COLO829 (cell line): Measurements from ENCODE around the gene ZNF766.
A peak's percentile ranks its signal among the peaks of the same experiment; 100 is the strongest.
"Not testable (repeated sequence)": the region's sequence is repeated elsewhere in the genome, so short reads cannot be mapped to it uniquely, and the experiment has no call there.

Experiments
- DNase-seq: peaks from one replicate; pipeline ENCODE4 v3.0.0; 2012; ENCODE audit warnings: low spot score

The ZNF766 gene

DNA sequence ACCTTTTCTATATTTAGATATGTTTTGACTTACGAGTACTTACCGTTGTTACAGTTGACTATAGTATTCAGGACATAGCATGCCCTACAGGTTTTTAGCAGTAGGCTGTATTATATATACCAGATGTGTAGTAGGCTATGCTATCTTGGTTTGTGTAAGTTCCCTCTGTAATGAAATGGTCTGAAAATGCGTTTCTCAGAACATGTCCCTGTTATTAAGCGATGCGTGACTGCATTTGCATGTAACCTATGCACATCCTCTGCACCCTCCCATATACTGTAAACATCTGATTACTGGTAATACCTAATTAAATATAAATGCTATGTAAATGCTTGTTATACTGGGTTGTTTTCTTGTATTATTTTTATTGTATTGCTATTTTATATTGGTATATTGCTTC is 6.6 kb downstream of the ZNF766 start:
- DNase-seq: no peak

DNA sequence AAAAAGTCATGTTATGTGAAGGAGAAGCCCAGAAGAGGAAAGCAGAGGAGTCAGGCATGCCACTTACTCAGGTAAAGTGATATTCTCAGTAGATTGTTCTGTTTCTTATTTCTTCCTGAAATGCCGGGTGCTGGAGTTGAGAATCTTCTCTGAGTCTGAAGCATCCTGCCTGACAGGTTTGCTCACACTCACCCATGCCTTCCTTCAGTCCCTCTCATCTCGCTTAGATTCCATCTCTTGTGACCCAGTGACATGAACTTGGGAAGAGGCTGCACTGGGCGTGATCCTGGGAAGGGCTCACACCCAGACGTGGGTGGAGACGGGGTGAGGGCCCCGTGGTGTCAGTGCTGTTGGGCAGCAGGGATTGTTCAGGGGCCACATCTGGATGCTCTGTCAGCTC is 8.1 kb downstream of the ZNF766 start:
- no peak for DNase-seq

DNA sequence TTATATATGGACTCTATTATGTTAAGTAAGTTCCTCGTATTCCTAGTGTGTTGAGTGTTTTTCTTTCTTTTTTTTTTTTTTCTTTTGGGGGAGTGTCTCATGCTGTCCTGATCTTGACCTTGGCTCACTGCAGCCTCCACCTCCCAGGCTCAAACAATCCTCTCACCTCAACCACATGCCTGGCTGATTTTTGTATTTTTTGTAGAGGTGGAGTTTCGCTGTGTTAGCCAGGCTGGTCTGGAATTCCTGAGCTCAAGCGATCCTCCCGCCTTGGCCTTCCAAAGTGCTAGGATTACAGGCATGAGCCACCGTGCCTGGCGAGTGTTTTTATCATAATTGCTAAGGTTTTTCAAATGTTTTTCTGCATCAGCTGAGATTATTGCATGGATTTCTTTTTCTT is 16.9 kb downstream of the ZNF766 start:
- DNase-seq: no peak

DNA sequence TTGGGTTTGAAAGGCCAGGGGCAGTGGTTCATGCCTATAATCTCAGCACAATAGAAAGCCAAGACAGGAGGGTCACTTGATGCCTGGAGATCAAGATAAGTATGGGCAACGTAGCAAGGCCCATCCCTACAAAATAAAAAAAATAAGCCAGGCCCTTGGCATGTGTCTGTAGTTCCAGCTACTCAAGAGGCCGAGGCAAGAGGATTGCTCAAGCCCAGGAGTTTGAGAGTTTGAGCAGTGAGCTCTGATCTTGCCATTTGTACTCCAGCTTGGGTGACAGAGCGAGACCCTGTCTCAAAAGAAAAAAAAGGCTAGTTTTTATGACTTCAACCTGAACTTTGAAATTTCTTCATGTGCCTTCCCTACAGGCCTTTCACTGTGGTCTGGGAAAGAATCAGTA is 22.4 kb downstream of the ZNF766 start:
- DNase-seq: no peak

DNA sequence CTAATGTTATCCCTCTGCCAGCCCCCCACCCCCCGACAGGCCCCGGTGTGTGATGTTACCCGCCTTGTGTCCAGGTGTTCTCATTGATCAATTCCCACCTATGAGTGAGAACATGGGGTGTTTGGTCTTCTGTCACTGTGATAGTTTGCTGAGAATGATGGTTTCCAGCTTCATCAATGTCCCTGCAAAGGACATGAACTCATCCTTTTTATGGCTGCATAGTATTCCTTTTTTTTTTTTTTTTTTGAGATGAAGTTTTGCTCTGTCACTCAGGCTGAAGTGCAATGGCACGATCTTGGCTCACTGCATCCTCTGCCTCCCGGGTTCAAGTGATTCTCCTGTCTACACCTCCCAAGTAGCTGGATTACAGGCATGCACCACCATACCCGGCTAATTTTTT is 23.6 kb downstream of the ZNF766 start:
- DNase-seq: not testable (repeated sequence)

DNA sequence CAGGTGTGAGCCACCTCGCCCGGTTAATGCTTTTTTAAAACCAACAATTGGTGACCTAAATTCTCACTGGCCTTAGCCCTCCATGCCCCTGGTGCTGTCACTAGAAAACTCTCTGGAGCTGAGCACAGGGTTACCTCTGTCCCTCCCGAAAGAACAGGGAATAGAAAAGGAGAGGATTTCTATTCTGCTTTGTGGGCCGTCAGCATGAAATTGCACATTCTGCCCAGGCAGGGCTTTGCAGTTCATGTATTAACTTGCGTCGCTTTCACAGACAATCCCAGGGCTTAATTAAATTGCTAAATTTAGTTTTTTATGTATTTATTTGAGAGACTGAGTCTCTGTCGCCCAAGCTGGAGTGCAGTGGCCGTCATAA is 27.0 kb downstream of the ZNF766 start:
- no peak for DNase-seq

DNA sequence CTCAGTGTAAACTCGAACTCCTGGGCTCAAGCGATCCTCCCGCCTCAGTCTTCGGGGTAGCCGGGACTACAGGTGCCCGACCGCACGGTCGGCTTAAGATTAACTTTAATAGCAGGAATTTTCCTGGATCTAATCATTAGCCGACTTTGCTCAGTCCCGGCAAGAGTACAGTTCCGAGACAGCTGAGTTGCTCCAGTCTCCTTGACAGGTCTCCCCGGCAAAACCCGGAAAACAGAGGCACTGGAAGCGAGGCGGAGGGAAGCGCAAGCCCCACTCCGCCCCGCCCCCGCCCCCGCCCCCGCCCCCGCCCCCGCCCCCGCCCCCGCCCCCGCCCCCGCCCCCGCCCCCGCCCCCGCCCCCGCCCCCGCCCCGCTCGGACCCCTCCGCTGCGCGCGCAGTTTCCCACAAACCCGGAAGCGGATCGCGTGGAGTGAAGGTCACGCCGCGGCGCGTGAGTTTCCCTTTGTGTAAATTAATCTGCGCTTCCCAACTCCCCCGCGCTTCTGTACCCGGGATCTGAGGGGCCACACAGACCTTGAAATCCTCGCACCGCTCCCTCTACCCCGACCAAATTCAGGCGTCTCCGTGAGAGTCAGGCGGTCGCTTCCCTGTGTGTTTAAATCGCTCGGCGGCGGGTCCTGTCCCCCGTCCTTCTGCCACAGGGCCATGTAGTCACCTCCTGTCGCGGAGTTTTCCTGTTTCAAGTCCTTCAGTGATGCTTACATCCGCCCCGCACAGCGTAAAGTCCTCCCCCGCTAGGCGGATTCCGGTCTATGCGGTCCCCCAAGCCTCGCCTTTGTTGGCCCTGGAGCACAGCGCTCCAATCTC is 27.6 kb downstream of the ZNF766 start, which contains the start of gene ZNF480:
Gene ZNF480, plus strand, starts transcription at position 397 of the 828 bp plus-strand sequence. CDS start 3,244 bp downstream, outside the sequence.
- peak; percentile 40 for DNase-seq

DNA sequence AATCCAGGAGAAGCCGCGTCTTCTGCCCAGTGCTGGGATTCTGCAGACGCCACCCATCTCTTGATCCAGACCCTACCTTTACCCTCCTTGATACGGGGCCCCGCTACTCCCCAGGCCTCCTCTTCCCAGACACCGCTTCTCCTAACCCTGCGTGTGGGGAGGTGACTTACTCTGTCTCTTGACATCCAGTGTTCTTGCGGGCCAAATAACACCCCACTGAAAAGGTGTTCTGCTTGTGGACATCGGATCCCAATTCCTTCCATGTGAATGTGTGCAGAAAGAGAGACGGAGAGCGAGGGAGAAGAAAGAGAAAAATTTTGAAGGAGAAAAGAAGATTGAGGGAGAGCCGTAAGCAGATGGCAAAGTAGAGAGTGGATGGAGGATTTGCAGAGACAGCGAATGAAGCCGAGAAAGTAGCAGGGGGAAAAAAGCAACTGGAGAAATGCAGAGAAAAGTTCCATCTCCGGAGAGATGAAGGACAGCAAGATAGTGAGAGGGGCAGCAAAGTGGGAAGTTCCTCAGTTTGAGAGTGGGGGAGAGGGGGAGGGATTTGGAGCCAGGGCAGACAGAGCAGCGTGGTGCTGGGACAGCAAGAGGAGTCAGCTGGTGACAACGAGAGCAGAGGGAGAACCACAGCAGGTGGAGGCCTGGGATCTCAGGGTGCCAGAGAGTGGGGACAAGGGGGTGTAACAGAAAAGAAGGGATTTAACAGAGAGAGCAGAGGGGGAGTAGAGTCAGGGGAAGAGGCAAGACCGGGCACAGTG is 28.4 kb downstream of the ZNF766 start:
- no peak for DNase-seq

DNA sequence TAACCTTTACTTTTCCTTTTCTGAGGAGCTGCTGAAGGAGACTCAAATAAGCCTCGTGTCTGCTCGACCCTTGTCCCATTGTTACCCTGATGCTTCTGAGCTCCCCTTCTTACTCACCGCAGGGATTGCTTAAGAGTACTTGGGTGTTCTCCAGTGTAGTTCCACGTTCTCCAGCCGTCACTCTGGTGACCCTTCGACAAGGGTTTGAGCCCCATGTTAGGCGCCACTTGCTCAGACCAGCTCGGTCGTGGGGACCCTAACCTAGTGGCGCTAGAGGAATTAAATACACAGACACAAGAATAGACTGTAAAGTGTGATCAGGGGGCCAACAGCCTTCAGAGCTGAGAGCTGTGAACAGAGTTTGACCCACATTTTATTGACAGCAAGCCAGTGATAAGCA is 37.9 kb downstream of the ZNF766 start:
- no peak for DNase-seq

DNA sequence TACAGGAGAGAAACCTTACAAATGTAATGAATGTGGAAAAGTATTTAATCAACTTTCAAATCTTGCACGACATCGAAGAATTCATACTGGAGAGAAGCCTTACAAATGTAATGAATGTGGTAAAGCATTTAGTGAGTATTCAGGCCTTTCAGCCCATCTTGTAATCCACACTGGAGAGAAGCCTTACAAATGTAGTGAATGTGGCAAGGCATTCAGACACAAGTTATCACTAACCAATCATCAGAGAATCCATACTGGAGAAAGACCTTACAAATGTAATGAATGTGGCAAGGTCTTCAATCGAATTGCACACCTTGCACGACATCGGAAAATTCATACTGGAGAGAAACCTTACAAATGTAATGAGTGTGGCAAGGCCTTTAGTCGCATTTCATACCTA is 53.0 kb downstream of the ZNF766 start:
- no peak for DNase-seq

DNA sequence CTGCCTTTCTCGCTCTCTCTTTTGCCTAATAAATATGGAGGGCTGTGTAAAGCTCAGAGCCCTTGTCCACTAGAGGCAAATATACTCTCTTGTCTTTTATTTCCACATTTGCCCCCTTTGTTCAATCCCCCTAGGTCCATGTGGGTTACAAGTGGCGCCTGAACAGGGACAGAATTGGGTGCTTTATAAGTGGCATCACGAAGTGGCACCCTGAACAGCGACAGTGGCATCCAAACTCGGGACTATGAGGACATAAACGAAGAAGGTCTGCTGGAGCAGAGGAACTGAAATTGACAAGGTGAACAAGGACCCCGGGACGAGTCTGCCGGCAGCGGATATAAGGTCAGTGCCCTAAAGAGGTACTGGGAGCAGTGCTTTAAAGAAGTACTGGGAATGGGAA is 62.4 kb downstream of the ZNF766 start:
- DNase-seq: no peak

DNA sequence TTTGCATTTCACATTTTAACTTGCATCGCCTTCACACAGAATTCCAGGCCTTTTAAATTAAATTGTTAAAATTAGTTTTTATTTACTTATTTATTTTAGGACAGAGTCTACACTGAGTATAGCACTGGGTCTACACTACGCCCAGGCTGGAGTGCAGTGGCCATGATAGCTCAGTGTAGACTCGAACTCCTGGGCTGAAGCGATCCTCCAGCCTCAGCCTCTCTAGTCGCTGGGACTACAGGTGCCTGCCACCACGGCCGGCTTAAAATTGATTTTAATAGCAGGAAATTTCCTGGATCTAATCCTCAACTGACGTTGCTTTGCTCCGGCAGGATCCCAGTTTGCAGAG is 66.4 kb downstream of the ZNF766 start:
- no peak for DNase-seq

DNA sequence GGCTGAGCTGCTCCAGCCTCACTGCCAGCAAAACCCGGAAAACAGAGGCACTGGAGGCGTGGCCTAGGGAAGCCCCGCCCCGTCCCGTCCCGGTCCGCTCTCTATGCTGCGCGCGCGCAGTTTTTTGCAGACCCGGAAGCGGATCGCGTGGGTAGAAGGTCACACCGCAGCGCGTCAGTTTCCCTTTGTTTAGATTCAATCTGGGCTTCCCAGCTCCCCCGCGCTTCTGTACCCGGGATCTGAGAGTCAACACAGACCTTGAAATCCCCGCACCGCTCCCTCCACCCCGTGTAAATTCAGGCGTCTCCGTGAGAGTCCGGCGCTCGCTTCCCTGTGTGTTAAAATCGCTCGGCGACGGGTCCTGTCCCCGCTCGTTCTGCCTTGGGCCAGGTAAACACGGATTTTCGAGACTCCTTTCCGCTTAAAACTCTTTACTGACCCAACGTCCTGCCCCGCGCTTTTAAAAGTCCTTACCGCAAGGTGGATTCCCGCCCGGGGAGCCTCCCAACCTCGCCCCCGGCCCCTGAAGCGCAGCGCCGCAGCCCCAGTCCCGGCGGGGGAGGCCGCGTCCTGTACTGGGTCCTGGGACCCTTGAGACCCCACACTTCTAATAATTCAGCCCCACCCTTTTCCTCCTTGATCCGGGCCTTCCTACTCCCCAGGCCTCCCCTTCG is 66.9 kb downstream of the ZNF766 start, which contains the start of gene ZNF610:
Gene ZNF610, plus strand, starts transcription at position 127 of the 674 bp plus-strand sequence. CDS start 12,930 bp downstream, outside the sequence.
- peak; percentile 36 for DNase-seq

DNA sequence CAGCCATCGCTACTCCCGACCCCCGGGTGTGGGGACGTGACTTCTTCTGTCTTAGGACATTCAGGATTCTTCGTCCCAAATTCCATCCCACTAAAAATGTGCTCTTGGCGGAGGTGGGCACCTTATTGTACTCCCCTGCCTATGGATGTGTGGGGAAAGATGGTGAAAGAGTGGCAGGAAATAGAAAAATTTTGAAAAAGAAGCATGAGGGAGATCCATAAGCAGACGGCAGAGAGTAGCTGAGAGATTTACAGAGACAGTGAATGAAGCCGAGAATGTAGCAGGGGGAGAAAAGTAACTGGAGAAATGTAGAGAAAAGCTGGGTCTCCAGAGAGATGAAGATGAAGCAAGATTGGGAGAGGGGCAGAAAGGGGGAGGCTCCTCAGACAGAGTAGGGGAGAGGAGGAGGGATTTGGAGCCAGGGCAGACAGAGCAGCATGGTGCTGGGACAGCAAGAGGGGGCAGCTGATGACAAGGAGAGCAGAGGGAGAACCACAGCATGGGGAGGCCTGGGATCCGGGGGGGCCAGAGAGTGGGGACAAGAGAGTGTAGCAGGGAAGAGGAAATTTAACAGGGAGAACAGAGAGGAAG is 67.5 kb downstream of the ZNF766 start:
- DNase-seq: no peak

DNA sequence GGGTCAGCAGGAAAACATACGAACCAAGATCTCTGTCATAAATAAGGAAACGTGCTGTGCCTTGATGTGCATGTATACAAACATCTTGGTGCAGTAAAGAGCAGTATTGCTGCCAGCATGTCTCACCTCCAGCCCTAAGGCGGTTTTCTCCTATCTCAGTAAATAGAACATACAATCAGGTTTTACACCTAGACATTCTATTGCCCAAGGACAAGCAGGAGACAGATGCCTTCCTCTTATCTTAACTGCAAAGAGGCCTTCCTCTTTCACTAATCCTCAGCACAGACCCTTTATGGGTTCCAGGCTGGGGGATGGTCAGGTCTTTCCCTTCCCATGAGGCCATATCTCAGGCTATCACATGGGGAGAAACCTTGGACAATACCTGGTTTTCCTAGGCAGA is 69.6 kb downstream of the ZNF766 start:
- DNase-seq: not testable (repeated sequence)

DNA sequence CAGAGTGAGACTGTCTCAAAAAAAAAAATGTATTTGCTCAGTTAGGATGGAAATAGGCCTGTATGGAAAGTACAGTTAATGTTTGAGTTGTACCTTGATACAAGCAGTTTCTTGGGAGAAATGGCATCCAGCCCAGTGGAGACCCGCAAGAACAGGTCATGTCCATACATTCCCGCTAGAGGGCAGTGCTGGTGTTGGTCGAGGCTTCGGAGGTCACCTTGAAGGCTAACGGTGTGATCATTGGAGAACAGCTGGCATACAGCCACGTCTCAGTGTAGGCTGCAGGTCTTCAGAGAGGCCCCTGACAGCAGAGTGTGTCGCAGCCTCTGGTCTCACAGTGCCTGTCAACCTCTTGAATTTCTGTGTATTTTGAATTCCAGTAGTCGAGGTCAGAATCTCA is 74.2 kb downstream of the ZNF766 start:
- DNase-seq: no peak

DNA sequence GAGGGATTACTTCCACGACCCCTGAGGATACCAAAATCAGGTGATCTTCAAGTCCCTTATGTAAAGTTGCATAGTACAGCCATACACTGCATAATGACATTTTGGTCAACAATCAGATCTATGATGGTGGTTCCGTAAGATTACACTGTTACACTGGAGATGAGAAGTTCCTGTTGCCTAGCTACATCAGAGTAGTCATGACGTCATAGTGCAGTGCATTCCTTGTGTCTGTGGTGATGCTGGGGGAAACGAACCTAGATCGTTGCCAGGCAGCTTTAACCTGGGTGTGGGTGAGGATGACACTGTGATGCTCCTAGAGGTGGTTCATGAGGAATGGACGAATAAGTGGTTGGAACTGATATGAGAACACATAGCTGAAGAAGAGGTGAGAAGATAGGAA is 75.8 kb downstream of the ZNF766 start:
- no peak for DNase-seq
